Islet precursor cell (in vitro differentiated cells): ENCODE measurements around the gene ZNF598.

Experiments
- DNase-seq: peaks from one replicate; pipeline ENCODE4 v3.0.0-alpha.2; 2018

The ZNF598 gene

GRCh38 chr16:2009791-2010510 is at the start of gene ZNF598:
Gene ZNF598 (minus strand): TSS chr16:2009821.
- DNase-seq: peak; percentile 88

GRCh38 chr16:2058872-2059271 is 49.3 kb upstream of the ZNF598 start:
- DNase-seq: no peak

GRCh38 chr16:2058420-2058819 is 48.8 kb upstream of the ZNF598 start:
- DNase-seq: no peak

GRCh38 chr16:2057438-2057837 is 47.8 kb upstream of the ZNF598 start:
- no peak for DNase-seq

GRCh38 chr16:2056681-2057407 is 47.2 kb upstream of the ZNF598 start:
- peak; percentile 77 for DNase-seq

- DNase-seq: no peak
Measured at GRCh38 chr16:2056077-2056476, 46.5 kb upstream of the ZNF598 start.

- DNase-seq: no peak
Measured at GRCh38 chr16:2054543-2055245, 45.1 kb upstream of the ZNF598 start.

- no peak for DNase-seq
Measured at GRCh38 chr16:2053897-2054296, 44.3 kb upstream of the ZNF598 start.

GRCh38 chr16:2053211-2053610 is 43.6 kb upstream of the ZNF598 start:
- no peak for DNase-seq

GRCh38 chr16:2048116-2048543 is 38.5 kb upstream of the ZNF598 start:
- DNase-seq: no peak

- peak; percentile 99 for DNase-seq
Measured at GRCh38 chr16:2047330-2048115, 37.9 kb upstream of the ZNF598 start, which contains the start of the genes NTHL1 and TSC2. Gene NTHL1 (minus strand): TSS chr16:2047834. CDS start chr16:2047823, 11 bp downstream. Gene TSC2 (plus strand): TSS chr16:2047985. CDS start chr16:2048616, 631 bp downstream.

GRCh38 chr16:2046893-2047329 is 37.3 kb upstream of the ZNF598 start:
- DNase-seq: no peak

- no peak for DNase-seq
Measured at GRCh38 chr16:2045965-2046892, 36.6 kb upstream of the ZNF598 start.

- DNase-seq: no peak
Measured at GRCh38 chr16:2044541-2044940, 34.9 kb upstream of the ZNF598 start.

GRCh38 chr16:2043667-2044451 is 34.2 kb upstream of the ZNF598 start:
- DNase-seq: no peak

- DNase-seq: no peak
Measured at GRCh38 chr16:2042986-2043666, 33.5 kb upstream of the ZNF598 start.

GRCh38 chr16:2042171-2042985 is 32.8 kb upstream of the ZNF598 start:
- DNase-seq: no peak

- no peak for DNase-seq
Measured at GRCh38 chr16:2040787-2041522, 31.3 kb upstream of the ZNF598 start.
